ENCODE data around the gene PAQR6.

PAQR6 gene, protein sequence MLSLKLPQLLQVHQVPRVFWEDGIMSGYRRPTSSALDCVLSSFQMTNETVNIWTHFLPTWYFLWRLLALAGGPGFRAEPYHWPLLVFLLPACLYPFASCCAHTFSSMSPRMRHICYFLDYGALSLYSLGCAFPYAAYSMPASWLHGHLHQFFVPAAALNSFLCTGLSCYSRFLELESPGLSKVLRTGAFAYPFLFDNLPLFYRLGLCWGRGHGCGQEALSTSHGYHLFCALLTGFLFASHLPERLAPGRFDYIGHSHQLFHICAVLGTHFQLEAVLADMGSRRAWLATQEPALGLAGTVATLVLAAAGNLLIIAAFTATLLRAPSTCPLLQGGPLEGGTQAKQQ

DNA sequence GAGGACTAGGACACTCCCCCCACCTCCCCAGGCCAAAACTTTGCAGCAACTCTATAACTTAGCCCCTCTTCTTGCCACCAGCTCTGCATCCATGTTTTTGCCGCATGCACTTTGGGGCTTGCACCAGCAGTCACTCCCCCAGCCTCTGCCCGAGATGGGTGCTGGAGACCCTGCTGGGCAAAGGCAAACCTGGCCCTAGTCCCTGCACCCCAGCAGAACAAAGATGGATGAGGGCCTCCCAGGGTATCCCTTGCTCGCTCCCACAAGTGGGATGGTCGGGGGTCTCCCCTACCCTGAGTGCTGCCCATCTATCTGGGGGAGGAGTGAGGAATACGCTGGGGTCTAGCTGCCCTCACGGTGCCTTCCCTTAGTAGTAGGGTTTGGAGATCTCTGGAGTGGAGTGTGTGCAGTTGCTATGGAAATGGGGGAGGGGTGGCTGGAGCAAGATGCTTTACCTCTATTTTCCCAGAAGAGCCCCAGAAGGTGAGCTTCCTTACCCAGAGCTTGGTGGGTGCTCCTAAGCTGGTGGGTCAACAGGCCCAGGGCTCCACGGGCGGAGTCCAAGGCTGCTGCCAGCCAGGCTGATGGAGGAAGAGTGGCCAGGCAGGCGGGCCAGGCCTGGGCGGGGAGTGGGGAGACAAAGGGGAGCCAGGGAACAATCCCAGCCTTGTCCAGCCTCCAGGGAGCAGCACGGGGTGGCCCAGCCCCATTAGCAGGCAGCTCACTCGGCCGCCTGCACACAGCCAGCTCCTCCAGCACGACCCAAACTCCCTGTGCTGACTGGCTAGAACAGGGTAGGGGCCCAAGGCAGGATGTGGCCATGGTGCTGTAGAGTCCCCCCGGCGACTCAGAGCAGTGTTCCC is at the start of gene PAQR6:
TSS of gene PAQR6 (minus strand) at position 597 of the 863 bp plus-strand sequence. CDS start 1,325 bp downstream, outside the sequence.
- peak; percentile 94 to 97 for DNase-seq

DNA sequence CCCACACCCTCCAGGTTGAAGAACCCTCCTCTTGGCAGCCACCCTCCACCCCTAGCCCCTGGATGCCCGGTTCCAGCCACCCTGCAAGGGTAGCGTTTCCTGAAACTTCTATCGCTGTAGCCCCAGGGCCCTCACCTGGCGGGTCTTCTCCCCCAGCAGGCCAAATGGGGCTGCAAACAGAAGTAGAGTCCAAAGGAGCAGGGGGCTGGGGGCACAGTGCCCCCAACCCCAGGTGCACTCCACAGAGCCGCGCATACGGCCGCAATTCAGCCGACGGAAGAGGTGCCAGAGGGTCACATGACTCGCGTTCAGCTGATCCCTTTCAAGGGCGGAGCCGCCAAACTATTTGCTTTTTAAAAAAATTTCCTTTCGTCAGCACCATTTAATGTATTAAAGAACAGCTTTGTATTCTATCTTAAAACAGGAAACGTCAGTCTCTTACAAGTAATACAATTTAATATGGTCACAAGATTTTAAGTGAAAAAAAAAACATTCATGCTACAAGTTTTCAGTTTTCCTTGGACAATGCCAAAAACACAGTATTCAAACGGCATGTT is 47.6 kb upstream of the PAQR6 start, which contains the start of gene GLMP:
TSS of gene GLMP (minus strand) at position 289 of the 557 bp plus-strand sequence. CDS start at position 255, 34 bp downstream.
- DNase-seq: peak; percentile 46 to 80

DNA sequence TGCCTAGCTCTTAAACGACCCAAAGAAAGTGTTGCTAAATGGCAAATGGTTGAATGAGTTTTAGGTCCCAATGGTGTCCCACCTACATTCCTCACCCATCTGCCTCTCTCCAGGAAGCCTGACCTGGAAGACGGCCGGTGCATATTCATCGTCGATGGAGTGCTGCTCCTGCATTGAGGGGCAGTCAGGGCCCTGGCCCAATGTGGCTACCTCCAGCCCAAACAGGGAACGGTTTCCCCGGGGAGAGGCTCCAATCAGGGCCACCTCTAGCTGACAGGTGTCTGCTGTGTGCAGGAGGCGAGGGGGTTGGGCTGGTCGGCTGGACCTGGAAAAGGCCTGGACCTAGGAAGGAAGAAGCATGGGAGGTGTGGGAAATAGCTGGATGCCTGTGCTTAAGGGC is 46.0 kb upstream of the PAQR6 start:
- no peak for DNase-seq

DNA sequence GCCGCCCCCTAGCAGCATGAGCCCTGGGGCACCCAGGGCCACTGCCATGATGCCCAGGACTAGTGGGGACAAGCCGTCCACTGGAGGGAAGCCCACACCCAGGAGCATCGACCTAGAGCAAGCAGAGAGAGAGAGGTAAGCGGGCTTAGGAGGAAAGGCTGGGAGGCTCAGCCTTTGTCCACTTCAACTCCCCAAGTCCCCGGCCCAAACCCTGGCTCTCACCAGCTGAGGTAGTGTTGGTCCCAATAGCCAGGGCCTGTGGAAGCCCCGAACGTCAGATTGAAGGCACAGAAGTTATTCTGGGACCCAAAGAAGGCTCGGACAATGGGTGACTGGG is 45.2 kb upstream of the PAQR6 start:
- DNase-seq: no peak

DNA sequence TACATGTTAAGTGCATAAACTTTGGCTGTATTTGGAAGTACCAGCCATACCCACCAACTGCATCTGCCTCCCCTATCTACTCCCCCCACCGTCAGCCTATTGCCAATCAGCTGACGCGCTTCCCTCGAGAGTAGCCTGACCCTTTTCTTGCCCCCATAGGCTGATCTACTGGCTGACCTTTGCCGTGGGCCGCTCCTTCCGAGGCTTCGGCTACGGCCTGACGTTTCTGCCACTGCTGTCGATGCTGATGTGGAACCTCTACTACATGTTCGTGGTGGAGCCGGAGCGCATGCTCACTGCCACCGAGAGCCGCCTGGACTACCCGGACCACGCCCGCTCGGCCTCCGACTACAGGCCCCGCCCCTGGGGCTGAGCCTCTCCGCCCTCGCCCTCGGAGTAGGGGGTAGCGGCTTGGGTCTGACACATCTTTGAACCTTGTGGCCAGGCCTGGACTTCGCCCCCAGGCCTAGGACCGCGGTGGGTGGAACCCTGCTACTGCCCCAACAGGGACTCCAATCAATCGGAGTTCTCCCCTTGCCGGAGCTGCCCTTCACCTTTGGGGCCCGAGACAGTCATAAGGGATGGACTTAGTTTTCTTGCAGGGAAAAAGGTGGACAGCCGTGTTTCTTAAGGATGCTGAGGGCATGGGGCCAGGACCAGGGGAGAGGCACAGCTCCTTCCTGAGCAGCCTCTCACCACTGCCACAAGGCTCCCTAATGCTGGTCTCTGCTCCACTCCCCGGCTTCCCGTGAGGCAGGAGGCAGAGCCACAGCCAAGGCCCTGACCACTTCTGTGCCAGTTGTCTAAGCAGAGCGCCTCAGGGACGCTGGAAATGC is 43.6 kb upstream of the PAQR6 start:
- DNase-seq: peak; percentile 56 to 83

DNA sequence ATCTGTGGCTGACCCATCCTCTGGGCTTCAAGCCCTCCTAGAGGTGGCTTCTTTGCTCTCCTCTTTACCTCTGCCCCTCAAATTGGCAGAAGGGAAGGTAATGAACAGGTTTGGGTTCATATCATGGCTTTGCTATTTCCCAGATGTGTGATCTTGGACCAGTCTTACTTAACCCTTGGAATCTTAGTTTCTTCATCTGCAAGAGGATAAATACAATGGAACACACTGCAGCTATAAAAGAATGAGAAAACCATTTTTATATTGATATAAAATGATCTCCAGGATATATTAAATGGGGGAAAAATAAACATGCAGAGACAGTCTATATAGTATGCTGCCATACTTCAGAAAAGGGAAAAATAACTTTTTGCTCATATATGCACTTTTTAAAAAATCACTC is 42.0 kb upstream of the PAQR6 start:
- DNase-seq: no peak

DNA sequence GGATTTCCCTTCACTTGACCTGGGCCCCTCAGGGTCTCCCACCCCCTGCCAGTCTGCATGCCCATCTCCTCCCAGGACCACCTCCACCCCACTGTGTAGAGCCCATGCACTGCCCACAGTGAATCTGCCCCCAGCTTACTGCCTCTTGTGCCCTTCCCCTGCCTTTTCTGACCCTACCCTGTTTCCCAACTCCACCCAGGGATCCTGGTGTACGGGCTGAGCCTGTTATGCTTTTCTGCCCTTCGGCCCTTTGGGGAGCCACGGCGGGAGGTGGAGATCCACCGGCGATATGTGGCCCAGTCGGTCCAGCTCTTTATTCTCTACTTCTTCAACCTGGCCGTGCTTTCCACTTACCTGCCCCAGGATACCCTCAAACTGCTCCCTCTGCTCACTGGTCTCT is 38.2 kb upstream of the PAQR6 start:
- DNase-seq: no peak

DNA sequence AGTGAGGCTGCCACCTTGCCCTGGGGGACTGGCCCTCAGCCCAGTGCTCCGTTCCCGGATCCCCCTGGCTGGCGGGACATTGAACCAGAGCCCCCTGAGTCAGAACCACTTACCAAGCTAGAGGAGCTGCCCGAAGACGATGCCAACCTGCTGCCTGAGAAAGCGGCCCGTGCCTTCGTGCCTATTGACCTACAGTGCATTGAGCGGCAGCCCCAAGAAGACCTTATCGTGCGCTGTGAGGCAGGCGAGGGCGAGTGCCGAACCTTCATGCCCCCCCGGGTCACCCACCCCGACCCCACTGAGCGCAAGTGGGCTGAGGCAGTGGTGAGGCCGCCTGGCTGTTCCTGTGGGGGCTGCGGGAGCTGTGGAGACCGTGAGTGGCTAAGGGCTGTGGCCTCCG is 37.6 kb upstream of the PAQR6 start:
- no peak for DNase-seq

DNA sequence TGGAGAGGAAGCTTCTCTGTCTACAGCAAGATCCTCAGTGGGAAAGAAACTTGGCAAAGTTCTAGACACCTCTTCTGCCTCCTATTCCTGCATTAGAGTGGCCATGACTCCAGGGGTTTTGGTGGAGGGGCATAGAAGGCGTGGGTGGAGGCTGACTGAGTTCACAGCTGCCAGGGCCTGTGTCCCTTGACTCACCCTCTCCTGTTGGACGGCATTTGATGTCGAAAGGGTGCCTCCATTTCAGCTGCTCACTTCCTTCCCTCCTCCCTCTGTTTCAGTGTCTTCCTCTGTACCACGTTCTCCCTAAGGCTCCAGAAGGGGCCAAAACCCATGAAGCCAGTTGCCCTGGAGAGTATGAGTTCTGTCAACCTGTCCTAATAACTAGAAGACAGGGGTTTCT is 36.9 kb upstream of the PAQR6 start:
- DNase-seq: no peak

DNA sequence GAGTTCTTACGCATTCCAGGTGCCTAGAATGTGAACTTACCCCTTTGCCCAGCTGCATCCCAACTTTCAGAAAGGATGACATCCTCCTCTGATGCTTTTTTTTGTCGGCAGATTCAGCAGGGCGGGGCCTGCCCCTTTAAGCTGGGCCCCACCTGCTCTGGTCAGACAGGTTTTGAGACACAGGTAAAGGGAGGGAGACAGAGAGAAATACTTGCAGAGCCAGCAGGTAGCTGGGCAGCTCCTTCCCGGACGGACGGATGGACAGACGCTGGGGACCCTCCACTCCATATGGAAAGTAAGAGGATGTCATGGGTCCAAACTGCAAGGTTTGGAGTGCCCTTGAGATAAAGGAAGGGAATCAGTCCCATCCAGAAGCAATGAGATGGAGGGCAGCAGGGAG is 36.3 kb upstream of the PAQR6 start, which contains the start of gene TMEM79:
TSS of gene TMEM79 (plus strand) at position 214 of the 400 bp plus-strand sequence. CDS start 902 bp downstream, outside the sequence.
- DNase-seq: no peak

DNA sequence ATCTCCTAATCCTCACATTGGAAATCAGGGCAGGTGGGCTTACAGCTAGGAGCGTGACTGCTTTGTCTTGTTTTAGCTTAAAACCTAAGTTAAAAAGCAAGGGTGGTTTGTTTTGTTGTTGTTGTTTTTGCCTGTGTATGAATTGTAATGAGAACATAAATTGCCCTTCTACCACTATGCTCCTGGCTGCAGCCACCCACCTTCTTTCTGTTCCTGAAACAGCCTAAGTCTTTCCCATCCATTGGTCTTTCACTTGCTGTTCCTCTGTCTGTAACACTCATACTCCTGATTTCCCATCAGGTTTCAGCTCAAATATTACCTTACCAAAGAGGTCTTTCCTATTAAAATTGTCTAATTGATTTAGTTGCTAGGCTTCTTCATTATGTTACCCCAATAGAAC is 35.7 kb upstream of the PAQR6 start:
- DNase-seq: no peak

DNA sequence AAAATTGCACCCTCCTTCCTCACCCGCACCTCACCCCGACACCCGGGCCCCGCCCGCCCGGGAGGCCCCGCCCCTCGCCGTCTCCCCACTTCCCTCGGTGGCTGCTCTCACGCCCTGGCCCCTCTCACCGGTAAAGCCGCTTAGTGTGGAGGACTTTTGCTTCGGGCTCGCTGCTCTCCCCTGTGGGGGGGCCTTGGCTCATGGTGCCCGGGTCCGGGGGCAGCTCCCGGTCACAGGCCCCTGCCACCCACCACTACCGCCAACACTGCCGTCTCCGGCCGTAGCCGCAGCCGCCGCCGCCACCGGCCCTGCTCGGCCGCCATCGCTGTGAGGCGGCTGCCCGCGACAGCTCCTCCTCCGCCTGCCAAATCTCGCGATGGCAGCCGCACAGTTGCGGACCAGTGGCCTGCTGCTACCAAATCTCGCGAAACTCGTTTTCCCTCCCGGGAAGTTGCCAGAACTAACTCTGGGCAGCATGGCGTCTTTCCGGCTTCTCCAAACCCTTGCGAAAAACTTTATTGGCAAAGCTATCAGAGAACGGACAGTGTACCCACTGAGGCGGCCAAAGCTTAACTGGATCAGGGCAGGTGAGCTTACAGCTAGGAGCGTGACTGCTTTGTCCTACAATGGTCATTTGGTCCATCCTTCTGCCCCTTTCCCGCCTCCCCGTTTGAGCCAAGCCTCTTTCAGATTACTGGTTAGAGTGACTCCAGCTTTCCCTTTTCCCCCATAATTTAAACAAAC is 34.8 kb upstream of the PAQR6 start, which contains the start of gene SMG5:
TSS of gene SMG5 (minus strand) at position 347 of the 744 bp plus-strand sequence. CDS start at position 202, 145 bp downstream.
- peak; percentile 90 to 97 for DNase-seq

DNA sequence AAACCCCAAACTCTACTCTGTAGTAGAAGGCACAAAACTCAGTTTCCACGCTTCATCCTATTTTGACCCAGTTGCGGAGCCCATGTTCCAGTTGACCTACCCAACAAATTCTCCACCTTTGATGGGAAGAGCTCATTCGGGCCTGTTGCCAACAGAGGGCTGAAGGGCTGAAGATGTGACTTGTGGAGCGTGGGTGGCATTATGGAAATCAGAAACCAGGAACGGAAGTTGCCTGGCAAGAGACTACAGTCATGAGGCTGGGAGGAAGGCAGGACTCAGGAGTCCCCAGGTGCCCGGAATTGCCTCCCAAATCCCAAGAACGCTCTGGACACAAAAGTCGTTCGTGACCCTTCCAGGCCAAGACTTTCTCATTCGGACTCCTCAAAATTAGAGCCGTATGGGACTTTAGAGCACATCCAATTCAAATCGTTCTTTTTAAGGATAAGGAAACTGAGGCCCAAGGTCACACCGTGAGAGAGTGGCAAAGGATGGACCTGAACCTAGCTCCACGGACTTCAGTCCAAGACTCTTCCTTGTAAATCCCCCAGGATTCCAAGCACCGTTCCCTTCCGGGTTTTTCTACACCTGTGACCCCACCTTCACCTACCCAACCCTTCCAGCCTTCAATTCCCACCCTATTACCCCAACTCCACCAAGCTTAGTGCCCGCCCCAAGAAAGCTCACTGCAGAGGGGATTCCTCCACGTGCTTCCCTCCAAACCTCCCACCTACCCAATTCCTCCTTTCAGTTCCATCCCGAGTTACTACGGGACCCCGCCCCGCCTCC is 34.0 kb upstream of the PAQR6 start:
- DNase-seq: no peak

DNA sequence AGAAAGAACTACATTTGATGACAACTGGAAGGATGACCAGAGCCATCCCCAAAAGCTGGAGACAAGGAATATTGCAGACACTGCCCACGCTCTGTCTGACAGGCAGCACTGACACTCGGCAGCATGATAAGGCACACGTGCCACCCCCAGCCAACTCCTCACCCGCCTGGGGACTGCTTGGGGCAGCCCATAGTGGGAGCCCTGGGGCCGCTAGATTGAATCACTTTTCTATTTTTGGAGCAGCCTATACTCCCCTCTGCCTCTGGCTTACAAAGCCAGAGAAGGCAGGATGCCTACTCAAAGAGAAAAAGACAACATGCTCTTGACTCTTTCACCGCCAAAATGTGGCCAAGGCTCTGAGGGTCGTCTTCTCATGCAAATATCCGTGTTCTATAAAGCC is 33.4 kb upstream of the PAQR6 start:
- no peak for DNase-seq

DNA sequence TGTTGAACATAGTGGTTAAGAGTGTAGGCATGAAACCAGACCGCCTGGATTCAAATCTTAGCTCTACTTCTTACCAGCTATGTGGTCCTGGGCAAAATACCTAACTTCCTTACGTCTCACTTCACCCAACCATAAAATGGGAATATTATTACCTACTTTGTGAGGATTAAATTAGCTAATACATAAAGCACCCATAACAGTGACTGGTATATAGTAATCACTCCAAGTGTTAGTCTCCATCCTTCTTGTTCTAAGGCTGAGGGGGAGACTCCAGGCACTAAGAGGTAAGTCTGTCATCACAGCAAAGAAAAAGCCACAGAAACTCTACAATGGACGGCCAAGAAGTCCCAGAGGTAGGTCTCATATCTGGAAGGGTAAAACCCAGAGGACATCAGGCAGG is 32.0 kb upstream of the PAQR6 start:
- no peak for DNase-seq

DNA sequence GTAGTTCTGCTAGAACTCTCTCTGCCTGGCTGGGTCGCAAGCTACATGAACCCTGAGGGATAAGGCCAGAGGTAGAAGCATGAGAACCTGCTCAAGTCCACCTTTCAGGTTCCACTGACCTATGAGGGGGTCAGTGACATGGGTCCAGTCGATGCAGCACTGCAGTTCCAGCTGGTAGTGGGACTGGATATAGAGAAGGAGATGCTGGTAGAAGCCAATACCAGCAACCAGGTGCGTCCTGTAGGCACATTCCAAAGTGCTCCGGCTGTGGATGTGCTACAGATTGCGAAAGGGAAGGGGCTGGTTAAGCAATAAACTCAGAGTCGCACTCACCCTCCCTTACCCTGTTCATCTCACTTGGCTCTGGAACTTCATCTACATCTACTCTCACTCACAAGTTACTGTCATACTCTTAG is 29.1 kb upstream of the PAQR6 start:
- no peak for DNase-seq

DNA sequence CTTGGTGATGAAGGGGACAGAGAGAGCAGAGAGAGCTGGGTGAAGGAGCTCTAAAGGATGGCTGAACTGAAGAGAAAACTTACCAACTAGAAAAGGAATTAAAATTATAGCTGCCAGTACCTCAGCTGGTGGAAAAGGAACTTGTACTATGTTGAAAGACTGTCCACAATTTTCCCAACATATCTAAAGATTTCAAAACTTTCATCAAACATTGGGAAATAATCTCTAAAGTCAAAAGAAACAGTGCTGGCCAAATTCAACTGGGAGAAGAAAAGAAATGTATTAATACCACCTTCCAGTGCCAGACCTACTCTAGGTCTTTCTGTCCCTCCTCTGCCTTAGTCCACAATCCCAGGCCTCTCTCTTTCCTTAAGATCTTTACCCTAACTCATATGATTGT is 28.7 kb upstream of the PAQR6 start:
- no peak for DNase-seq

DNA sequence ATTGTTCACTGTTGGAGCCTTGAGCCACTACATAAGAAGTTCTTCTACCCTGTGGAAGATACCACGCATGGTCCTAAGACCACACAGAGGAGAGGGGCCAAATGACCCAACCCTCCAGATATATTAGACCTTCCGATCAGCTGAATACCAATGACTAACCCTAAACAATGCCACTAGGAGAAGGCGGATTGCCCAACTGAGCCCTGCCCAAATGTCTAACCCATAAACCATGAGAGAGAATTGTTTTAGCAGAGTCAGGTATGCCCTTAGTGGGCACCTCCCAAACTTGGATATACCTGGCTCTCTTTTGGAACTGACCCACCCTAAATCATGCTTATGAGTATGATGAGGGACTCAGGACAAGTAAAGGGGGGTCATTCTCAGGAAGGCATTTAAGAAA is 22.5 kb upstream of the PAQR6 start:
- DNase-seq: no peak

DNA sequence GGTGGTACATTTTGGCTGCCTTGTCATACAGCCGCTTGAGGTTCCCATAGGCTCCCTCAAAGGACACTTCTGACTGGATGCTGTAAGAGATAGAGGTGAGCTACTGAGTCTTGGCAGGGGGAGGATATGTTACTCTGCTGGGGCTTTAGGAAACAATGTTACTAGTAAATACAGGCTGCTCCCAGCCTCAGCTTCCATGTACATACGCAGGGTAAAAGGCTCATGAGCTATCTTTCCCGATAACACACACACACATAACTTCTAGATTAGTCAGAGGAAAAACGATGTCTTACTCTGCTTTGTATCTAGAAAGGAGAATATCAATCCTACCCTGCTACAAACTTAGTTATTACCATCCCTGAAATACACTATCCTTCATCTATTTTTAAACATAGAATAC is 20.5 kb upstream of the PAQR6 start:
- DNase-seq: no peak

DNA sequence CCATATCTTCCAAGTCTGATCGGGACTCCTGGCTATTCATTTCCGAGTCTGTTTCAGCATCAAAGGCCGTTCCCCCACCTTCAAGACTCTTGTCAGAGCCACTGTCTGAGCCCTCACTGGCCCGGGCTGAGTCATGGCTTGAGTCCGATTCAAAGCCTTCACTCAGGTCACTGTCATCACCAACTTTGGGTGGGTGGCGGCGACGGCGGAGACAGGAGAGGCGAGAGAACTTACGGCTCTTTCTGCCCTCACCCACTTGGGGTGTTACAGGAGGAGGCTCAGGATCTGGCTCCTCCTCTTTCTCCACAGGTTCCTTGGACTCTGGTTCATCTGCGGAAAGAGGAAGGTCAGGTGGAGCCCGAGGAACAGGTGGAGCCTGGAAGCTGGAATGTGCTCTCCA is 18.2 kb upstream of the PAQR6 start:
- DNase-seq: no peak

DNA sequence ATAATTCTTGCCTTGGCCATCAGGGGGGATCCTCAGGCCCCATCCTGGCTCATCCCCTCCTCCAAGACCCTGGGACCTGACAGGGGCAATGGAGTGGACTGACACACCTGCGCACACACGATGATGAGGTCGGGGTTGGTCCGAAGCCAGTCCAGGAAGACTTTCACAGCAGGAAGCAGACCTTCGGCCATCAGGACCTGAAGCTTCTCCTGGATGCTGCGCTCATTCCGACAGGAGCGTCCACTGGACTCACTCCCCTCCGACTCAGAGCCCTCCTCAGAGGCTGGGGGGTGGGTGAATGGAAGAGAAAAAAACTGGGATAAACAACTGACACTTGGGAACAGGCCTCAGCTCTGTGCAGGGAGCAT is 15.4 kb upstream of the PAQR6 start:
- no peak for DNase-seq
